DOHH2 (cell line): ENCODE measurements around the gene OXTR.
A peak's percentile ranks its signal among the peaks of the same experiment; 100 is the strongest.

Experiments
- H3F3A ChIP-seq: fragments of 200-600 bp; sonication (generic), shearing (Covaris generic); 2 replicates; pipeline ENCODE4 v1.6.0; 2016; ENCODE audit warnings: antibody characterized with exemption, mild to moderate bottlenecking; ENCODE audit not compliant: control insufficient read depth, insufficient read depth
- H3K27ac ChIP-seq: fragments of 200-600 bp; sonication (generic); 2 replicates; pipeline ENCODE4 v1.5.1; 2014; ENCODE audit warnings: low read depth, mild to moderate bottlenecking, low read length, moderate library complexity
- H3K27me3 ChIP-seq: fragments of 200-600 bp; sonication (generic); 2 replicates; pipeline ENCODE4 v1.6.1; 2014; ENCODE audit warnings: mild to moderate bottlenecking, low read length, mixed read lengths; ENCODE audit not compliant: control insufficient read depth
- H3K36me3 ChIP-seq: fragments of 200-600 bp; sonication (generic); 2 replicates; pipeline ENCODE4 v1.6.1; 2014; ENCODE audit warnings: mild to moderate bottlenecking, low read length, moderate library complexity, mixed read lengths; ENCODE audit not compliant: control insufficient read depth
- H3K4me1 ChIP-seq: fragments of 200-600 bp; sonication (generic); 2 replicates; pipeline ENCODE4 v1.6.1; 2014; ENCODE audit warnings: mild to moderate bottlenecking, low read length, mixed read lengths; ENCODE audit not compliant: control insufficient read depth
- H3K4me2 ChIP-seq: fragments of 200-600 bp; sonication (generic); 2 replicates; pipeline ENCODE4 v1.6.0; 2014; ENCODE audit warnings: mild to moderate bottlenecking, low read length, moderate library complexity
- H3K4me3 ChIP-seq: fragments of 200-600 bp; sonication (generic); 2 replicates; pipeline ENCODE4 v1.5.1; 2014; ENCODE audit warnings: mild to moderate bottlenecking, low read length, mixed read lengths
- H3K79me2 ChIP-seq: fragments of 200-600 bp; sonication (generic); 2 replicates; pipeline ENCODE4 v1.6.1; 2014; ENCODE audit warnings: mild to moderate bottlenecking, low read length, mixed read lengths; ENCODE audit not compliant: control insufficient read depth
- H3K9me2 ChIP-seq: fragments of 200-600 bp; sonication (generic); replicated peaks from 2 replicates; pipeline ENCODE4 v1.6.1; 2014; ENCODE audit warnings: mild to moderate bottlenecking, low read length, mixed read lengths; ENCODE audit not compliant: control insufficient read depth
- H3K9me3 ChIP-seq: fragments of 200-600 bp; sonication (generic); 2 replicates; pipeline ENCODE4 v1.6.1; 2014; ENCODE audit warnings: antibody characterized with exemption, low read length, mixed read lengths; ENCODE audit not compliant: control insufficient read depth, insufficient read depth
- H4K20me1 ChIP-seq: fragments of 200-600 bp; sonication (generic); 2 replicates; pipeline ENCODE4 v1.6.0; 2014; ENCODE audit warnings: low read depth, mild to moderate bottlenecking, antibody characterized with exemption, low read length, moderate library complexity; ENCODE audit not compliant: control insufficient read depth, insufficient read depth
- EZH2phosphoT487 ChIP-seq: fragments of 200-600 bp; sonication (generic); IDR thresholded peaks from 2 replicates; pipeline ENCODE4 v1.6.1; 2017; ENCODE audit warnings: borderline replicate concordance, mild to moderate bottlenecking, antibody characterized with exemption, low read length, moderate library complexity, mixed read lengths
- TF ChIP-seq, protein P1 (sequence below): fragments of 200-600 bp; sonication (generic); IDR thresholded peaks from one replicate; pipeline ENCODE4 v1.5.1; 2014; ENCODE audit warnings: antibody characterized with exemption, mild to moderate bottlenecking, low read depth, low read length; ENCODE audit not compliant: poor library complexity, severe bottlenecking

OXTR gene

DNA sequence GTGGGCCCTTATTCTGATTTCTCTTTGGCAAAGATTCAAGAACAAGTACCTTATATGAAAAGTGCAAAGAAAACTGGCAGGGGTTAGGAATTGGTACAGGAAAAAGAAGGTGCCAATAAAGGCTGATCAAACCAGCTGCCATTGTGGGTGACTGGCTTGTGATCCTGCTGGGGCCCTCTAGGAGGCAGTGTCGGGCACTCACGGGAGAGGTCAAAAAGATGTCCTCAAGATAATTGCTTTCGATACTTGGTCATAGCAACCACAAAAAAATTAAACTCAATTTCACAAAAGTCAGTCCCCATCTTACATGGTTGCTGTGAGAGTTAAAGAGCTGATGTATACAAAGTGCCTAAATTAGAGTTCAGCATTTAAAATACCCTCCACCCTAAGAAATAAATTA is 66.9 kb downstream of the OXTR start:
- Histone ChIP-seq H3F3A (no peaks in the 10 kb centered on the region), H3K27ac (no peak overlapping the region), H3K4me2 (no peak overlapping the region), H3K27me3 (no peaks in the 10 kb centered on the region), H3K9me3 (no peaks in the 10 kb centered on the region; the same call in 1 of the 2 replicates), H3K4me1 (no peaks in the 10 kb centered on the region), H3K9me2 (no peaks in the 10 kb centered on the region), H3K36me3 (no peaks in the 10 kb centered on the region), H3K79me2 (no peaks in the 10 kb centered on the region), H3K4me3 (no peak overlapping the region), H4K20me1 (no peaks in the 10 kb centered on the region)
- TF ChIP-seq, protein P1, sequence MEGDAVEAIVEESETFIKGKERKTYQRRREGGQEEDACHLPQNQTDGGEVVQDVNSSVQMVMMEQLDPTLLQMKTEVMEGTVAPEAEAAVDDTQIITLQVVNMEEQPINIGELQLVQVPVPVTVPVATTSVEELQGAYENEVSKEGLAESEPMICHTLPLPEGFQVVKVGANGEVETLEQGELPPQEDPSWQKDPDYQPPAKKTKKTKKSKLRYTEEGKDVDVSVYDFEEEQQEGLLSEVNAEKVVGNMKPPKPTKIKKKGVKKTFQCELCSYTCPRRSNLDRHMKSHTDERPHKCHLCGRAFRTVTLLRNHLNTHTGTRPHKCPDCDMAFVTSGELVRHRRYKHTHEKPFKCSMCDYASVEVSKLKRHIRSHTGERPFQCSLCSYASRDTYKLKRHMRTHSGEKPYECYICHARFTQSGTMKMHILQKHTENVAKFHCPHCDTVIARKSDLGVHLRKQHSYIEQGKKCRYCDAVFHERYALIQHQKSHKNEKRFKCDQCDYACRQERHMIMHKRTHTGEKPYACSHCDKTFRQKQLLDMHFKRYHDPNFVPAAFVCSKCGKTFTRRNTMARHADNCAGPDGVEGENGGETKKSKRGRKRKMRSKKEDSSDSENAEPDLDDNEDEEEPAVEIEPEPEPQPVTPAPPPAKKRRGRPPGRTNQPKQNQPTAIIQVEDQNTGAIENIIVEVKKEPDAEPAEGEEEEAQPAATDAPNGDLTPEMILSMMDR = peak; percentile 72
- TF ChIP-seq EZH2phosphoT487 = no peak
